Activated T-helper 1 cell treated with anti-CD3 and anti-CD28 coated beads, Interleukin-2, amount 50 U/mL, for 16 hours (primary cell): ENCODE measurements around the gene CRTC1.
"Not testable (repeated sequence)": the region's sequence is repeated elsewhere in the genome, so short reads cannot be mapped to it uniquely, and the experiment has no call there.

Experiments
- DNase-seq, 2 donors: peaks; one replicate each; pipeline ENCODE4 v3.0.0-alpha.2; 2020; ENCODE audit warnings: low read depth in 1 of 2, low spot score in 1 of 2

Gene CRTC1

DNA sequence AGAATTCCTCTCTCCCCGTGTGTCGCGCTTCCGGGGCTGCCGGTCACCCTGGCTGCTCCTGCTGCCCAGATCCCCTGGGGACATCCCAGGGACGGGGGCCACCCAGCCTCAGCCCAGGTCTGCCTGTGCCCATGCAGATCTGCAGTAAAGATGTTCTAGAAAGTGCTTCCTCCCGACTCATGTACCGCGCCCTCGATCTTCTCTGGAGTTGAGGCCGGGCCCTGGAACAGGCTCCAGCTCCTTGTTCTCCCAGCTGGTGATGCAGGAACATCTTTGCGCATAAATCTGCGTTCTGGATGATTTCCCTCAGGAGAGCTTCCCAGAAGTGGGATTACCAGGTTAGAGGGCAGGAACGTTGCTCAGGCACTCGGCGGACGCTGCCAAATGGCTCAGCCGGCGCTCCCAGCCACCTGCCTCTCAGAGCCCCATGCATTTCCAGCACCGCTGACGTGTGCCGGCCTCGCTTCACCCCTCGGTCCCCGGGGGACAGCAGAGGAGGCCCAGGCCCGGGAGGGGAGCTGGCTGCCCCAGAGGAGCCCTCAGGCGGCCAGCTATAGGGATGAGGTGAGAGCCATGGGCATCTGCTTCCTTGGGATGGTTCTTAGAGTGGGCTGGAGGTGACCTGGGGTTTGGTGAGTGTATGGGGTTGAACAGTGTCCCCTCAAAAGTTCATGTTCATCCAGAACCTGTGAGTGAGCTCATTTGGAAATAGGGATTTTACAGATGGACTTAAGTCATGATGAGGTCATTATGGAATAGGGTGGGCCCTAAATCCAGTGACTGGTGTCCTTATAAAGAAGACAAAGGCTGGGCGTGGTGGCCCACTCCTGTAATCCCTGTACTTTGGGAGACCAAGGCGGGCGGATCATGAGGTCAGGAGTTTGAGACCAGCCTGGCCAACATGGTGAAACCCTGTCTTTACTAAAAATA, 42.6 kb downstream of the CRTC1 start:
- DNase-seq: no peak

DNA sequence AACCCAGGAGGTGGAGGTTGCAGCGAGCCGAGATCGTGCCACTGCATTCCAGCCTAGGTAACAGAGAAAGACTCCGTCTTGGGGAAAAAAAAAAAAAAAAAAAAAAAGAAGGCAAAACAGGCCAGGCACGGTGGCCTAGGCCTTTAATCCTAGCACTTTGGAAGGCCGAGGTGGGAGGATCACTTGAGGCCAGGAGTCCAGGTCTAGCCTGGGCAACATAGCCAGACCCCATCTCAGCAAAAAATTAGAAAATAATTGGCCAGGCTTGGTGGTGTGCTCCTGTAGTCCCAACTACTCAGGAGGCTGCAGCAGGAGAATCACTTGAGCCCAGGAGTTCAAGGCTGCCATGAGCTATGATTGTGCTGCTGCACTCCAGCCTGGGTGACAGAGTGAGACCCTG, 43.4 kb downstream of the CRTC1 start:
- no peak for DNase-seq

DNA sequence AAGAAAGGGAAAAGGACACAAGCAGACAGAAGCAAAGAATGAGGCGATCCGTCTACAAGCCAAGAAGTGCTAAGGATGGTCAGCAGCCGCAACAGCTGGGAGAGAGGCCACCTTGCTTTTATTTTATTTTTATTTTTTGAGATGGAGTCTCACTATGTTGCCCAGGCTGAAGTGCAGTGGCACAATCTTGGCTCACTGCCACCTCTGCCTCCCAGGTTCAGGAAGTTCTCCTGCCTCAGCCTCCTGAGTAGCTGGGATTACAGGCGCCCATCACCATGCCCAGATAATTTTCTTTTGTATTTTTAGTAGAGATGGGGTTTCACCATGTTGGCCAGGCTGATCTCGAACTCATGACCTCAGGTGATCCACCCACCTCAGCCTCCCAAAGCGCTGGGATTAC, 44.1 kb downstream of the CRTC1 start:
- DNase-seq: not testable (repeated sequence)

DNA sequence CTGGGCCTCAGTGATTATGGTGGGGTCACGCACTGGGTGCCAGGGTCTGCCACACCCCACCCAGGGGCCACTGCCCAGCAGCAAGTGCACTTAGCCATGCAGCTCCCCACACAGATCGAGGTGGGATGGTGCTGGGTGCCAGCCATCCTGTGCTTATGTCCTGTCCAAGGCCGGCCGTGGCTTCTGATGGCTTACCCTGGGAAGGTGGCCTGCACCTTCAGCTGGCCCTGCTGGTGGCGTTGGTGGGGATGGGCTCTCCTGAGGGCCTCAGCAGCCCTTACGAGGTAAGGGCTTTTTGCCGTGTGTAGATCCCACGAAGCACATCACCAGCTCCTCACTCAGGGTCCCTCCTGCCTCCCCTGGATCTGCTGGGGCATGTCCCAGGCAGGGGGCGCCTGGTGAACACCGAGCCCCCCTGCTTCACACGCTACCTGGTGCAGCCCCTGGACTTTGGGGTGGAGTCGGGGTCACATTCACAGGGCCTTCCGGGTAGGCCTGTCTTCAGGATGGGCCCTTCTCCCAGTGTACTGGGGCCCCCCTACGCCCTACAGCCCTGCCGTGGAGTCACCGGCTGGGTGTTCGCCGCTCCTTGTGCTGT, 46.6 kb downstream of the CRTC1 start:
- no peak for DNase-seq

DNA sequence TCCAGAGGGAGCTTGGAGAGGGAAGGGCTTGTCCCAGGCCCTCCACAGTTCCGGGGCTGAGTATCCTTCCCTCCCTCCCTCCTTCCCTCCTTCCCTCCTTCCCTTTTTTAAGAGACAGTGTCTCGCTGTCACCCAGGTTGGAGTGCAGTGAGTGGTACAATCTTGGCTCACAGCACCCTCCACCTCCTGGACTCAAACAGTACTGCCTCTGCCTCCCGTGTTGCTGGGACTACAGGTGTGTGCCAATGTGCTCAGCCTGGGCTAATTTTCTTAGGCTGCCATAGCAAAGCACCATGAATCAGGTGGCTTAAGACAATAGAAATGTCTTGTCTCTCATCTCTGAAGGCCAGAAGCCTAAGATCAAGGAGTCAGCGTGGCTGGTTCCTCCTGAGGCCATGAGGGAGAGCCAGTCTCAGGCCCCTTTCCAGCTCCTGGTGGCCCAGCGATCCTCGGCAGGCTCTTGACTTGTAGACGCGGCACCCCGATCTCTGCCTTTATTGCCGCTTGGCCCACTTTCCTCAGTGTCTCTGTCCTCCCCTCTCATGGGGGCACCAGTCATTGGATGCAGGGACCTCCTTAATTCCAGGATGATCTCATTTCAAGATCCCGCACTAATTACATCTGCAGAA, 47.5 kb downstream of the CRTC1 start:
- DNase-seq: no peak

DNA sequence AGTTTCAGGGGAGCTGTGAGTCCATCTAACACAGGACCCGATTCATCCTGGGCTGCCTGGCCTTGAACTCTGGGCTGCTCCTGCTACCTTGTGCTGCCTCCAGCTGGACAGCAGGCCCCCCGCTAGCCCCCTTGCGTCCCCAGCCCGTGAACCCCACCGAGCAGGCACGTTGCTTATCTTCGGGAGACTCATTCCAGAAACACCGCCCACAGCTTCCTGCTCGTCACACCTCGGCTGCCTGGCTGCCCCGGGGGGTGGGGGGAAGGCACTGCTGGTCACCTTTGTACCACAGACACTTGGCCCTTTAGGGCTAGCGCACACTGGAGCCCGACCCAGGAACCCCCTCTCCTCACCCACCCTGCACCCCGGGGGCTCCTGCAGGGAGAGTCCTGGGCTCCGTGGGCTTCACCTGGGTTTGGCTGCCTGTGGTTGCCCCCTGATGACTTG, 48.1 kb downstream of the CRTC1 start:
- no peak for DNase-seq

DNA sequence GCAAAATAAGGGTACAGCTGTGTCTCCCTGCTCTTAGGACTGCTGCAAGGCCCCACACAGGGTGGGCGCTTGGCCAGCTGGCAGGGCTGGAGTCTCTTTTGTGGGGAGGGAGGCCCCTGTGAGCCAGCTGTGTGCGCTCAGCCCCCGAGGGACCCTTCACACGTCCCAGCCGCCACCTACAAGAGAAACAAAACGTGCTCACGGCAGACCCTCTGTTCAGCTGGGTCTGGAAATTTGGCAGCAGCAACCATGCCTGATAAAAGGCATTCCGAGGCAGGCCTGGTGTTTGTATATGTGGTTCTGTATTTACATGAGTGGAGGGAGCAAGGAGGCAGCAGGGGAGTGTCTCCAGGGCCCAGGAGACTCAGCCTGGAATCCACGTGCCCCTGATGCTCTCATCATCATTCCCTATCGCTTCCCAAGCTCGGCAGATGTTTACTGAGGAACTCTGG, 49.7 kb downstream of the CRTC1 start:
- DNase-seq: no peak

DNA sequence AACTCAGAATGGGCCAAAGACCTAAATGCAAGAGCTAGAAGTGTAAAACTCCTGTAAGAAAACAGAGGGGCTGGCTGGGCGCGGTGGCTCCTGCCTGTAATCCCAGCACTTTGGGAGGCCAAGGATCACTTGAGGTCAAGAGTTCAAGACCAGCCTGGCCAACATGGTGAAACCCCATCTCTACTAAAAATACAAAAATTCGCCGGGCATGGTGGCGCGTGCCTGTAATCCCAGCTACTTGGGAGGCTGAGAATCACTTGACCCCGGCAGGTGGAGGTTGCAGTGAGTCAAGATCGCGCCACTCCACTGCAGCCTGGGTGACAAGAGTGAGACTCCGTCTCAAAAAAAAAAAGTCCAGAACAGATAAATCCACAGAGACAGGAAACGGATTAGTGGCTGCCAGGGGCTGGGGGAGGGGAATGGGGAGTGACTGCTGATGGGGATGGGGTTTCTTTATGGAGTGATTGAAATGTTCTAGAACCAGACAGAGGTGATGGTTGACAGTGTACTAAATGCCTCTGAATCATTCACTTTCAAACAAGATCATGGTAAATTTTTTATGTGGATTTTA, 50.4 kb downstream of the CRTC1 start:
- not testable (repeated sequence) for DNase-seq

DNA sequence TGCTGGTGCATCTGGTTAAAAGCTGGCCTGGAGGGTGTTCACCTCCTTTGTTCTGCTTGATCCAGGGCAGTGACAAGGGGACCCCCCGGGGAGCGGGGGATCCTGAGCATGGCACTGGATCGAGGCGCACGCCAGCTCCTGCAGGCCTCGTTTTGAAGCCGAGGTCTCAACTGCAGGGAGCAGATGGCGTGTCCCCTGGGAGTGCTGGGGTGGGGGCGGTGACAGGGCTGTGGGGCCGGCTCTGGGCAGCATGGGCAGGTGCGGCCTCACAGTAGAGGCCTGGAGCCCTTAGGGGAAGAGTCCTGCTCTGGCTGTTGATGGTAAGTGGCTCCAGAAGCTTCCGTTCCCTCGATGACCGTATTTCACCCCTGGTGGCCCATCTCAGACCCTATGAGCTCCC, 51.8 kb downstream of the CRTC1 start:
- no peak for DNase-seq

DNA sequence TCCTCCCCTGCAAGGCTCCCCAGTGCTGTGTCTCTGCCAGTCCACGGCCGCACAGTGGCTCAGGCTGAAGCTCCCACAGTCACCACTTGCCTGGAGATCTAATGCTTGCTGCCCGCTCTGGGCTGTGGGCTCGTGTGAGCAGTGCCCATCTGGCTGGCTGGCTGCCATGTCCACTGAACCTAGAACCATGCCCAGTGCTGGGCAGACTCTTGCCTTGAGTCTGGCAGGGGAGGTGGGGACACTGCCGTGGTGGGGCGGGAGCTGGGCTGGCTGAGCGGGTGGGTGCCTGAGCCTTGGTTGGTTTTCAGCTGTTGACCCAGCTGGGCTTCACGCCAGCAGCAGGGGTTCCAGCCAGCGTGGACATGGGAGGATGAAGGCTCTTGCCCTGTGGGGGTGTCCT, 52.3 kb downstream of the CRTC1 start:
- no peak for DNase-seq

DNA sequence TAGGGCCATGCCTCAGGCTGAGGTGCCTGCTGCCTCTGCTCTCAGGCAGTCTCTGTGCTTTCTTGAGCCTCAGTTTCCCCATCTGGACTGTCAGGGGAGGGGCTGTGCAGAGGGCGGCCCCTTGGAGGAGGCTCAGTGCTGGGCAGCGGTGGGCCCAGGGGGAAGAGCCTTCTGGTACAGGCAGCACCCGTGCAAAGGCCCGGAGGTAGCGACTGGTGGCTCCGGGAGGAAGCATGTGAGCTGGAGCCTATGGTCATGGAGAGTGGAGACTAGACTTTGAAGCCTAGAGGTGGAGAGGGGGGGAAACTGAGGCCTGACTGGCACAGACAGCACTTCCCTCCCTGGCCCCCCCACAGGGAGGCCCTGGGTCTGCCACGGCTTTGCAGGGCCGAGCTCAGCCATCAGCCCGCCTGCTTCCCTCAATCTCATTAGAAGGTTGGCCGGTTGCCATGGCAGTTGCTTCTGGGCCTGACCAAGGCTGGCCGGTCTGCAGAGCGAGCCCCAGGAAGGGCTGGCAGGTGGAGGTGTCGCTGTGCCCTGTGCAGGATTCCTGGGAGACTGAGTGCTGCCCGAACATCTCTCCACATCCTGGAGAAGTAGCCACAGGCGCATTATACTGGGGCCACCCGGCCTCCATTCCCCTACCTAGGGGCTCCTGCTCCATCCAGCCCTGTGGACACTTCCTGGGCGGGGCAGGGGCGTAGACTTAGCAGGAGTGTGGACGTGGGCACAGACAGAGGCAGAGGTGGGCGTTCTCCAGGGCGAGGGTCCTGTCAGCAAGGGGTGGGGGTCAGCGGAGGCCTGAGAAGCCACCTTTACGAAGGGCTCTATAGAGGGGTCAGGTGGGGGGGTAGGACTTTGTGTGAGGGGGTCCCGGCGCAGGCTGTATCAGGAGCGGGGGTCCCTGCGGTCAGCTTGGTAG, 53.2 kb downstream of the CRTC1 start:
- DNase-seq: no peak

DNA sequence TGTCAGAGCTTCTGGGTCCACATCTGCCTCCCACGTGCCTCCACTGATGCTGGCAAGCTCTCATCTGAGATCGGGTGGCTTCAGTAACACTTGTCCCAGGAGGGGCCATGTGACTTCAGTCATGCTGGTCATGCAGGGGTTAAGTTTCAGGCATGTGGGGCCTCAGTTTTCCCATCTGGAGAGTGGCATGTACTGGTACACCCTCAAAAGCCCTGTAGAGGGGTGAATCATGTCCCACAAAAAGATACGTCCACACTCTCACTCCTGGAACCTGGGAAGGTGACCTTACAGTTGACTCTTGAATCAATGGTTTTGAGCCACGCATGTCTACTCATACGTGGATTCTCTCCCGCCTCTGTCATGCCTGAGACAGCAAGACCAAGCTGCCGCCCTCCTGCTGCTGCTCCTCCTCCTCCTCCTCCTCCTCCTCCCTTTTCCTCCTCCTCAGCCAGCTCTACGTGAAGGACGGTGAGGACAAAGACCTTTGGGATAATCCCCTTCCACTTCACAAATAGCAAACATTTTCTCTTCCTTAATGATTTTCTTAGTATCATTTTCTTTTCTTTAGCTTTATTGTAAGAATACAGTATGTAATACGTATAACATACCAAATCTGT, 54.0 kb downstream of the CRTC1 start:
- no peak for DNase-seq

DNA sequence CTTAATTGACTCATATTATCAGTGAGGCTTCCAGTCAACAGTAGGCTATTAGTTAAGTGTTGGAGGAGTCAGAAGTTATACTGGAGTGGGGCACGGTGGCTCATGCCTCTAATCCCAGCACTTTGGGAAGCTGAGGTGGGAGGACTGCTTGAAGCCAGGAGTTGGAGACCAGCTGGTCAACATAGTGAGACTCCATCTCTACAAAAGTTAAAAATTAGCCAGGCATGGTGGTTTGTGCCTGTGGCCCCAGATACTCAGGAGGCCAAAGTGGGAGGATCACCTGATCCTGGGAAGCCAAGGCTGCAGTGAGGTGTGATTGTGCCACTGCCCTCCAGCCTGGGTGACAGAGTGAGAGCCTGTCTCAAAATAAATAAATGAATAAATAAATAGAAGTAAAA, 54.5 kb downstream of the CRTC1 start:
- DNase-seq: no peak

DNA sequence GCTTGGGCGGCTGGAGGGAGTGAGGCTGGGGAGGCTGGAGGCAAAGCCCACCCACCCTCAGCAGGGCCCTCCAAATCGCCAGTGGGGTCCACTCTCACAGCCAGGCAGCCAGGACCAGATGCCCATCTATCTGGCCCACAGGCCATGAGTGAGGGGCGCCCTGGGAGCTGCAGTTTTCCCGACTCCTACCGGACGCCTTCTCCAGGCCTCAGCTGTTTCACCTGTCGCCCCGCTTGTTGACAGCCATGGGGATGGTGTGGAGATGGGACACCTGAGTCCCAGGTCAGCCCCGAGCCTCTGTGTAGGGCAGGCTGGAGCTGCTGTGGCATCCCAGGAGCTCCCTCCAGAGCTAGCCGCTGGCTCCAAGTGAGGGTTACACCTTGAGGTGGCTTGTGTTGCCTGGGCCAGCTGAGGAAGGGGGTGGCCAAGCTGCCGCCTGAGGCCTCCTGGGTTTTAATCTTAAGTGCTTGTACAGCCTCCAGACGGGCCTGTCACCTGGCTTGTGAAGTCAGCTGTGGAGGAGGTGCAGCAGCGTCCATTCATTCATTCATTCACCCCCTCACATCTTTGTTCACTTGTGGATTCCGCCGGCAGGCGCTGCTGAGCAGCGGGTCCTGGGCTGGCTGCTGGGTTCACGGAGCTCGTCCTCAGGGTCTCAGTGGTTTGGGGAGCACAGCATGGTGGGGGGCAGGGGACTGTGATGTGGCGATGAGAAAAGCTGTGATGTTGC, 55.6 kb downstream of the CRTC1 start:
- DNase-seq: no peak

DNA sequence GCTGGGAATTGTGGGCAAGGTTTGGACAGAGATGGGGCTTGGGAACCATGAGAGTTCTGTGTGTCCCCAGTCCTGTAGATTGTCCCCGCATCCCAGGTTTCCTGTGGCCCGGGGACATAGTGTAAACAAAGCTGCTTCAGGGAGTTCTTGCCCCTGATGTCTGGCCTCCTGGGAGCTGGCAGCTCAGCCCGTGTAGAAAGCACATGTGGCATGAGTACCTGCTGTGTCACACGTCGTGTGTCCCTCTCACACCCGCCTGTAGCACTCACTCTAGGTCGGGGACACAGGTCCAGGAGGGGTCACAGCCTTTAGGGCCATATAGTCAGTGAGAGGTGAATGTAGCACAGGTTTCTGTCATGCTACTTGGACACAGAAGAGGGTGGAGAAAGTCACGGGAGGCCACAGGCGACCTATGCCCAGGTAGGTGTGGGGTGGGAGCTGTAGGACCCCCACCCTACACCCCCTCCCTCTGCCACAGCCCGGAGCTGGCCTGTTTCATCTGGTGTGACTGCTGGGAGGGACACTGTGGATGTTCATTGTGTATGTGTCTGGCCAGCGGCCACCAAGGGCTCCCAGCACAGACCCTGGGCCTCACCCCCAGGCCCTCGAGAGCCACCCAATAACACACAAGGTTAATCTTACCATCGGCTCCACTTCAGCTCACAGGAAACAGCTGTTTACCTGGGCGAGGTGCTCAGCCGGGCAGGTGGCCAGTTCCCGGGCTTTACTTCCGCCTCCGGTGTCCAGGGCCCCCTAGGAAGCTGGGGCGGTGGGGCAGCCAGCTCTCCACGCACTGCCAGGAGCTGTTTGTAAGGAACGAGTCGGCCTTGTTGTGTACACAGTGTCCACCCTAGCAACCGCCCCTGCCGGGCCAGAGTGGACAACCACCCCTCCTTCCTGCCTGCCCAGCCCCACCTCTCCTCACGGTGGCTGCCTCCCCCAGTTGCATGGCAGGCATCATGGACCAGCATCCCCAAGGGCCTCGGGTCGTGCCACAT, 57.9 kb downstream of the CRTC1 start:
- no peak for DNase-seq

DNA sequence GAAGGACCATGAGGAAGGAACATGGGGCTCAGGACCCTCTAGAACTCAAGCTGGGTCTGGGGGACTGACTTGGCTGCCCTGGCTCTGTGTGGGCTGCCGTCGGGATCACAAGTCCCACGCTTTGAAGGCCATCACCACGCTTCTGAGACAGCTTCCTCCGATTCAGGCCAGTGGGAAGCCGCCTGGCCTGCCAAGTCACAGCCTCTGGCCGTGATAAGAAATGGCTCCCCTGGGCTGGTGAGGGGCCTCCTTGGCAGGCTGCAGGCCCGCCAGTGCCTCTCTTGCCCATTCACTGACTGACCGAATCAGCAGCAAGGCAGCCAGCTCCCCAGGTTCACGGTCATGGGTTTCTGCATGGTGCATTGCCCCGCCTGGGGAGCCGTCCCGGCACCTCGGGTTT, 58.8 kb downstream of the CRTC1 start:
- DNase-seq: no peak

DNA sequence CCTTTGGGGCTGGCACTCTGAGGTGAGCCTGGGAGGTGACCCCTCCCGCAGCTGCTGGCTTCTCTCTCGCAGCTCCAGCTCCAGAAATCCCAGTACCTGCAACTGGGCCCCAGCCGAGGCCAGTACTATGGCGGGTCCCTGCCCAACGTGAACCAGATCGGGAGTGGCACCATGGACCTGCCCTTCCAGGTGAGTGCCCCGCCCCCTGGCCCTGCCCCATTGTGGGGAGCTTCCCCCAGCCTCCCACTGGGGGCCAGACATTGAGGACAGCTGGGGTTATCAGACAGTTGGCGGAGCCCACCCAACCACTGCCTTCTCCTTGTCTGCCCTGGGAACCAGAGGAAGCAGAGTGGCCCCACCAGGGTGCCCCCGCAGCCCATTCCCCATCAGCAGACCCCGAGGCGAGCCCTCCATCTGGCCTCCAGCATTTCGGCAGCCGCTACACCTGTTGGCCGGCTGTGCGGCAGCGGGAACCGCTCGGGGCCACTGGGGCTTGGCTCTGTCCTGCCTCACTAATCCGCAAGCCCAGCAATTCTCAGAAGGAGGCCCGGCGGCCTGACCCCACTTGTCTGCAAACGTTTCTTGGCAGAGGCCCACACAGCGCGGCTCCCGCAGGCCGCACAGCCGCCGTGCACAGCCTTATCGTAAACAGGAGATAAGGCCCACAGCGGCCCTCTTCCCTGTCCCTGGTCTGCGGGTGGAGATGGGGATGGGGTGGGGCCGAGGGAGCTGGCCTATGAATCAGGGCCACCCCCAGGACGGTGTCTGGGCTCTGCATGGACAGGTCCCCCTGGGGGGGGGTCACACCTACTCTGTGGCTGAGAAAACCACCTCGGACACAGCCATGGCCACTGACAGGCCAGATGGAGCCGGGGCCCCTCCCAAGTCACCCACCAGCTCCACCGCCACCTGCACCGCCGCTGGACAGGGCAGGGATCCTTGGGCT, 59.6 kb downstream of the CRTC1 start:
- DNase-seq: no peak
